ENCODE results near the gene ZNF267. TPM values are rescaled to one million over a fixed set of nuclear protein-coding genes. Genes with fewer than 3 reads are reported as not detected.

ZNF267 gene
- total and polyA plus RNA-seq, 2 of the 8 experiments (the other 6 are each of a cell fraction or from before 2014, with no cell fraction given) = 5.5 to 28.3 TPM

GRCh38 chr16:31916056-31916488 lies 42.5 kb downstream of the ZNF267 start:
- Histone ChIP-seq H4K5ac (ENCODE audit: insufficient read length, low read depth, low read length) (no peak overlapping the region), H3K23me2 (ENCODE audit: low read depth, low read length) (no peaks in the 10 kb centered on the region), H3K9ac (replicated peaks in 1 of 4; ENCODE audit: extremely low read depth in 1 of 4, low read depth in 3 of 4, low read length in 3 of 4) (no peak overlapping the region), H3K9me3 (ENCODE audit: insufficient read depth in 2 of 2, low read depth in 1 of 2, low read length in 1 of 2) (peaks cover 74 to 75% of the 10 kb centered on the region in 2 experiments), H3K79me2 (ENCODE audit: control insufficient read depth in 1 of 2, insufficient read depth in 2 of 2, low read length in 2 of 2) (peaks cover 0 to 22% of the 10 kb centered on the region in 2 experiments; a peak in 2 of 4 replicates), H3K27ac (ENCODE audit: low read depth, low read length) (no peak overlapping the region), H3K4ac (replicated peaks; ENCODE audit: insufficient read length, low read depth, low read length) (no peak overlapping the region), H2BK20ac (ENCODE audit: low read length) (no peak overlapping the region), H4K20me1 (replicated peaks in 1 of 2; ENCODE audit: control insufficient read depth in 1 of 2, insufficient read depth in 2 of 2, low read length in 2 of 2) (no peaks in the 10 kb centered on the region), H3K79me1 (ENCODE audit: low read depth, low read length) (no peaks in the 10 kb centered on the region), H3K4me1 (replicated peaks in 1 of 4; ENCODE audit: control insufficient read depth in 3 of 4, insufficient read depth in 4 of 4, low read length in 3 of 4) (no peaks in the 10 kb centered on the region), H3K18ac (ENCODE audit: extremely low read depth, low read length) (no peak overlapping the region), H2BK120ac (replicated peaks; ENCODE audit: low read depth, low read length) (no peak overlapping the region), H3K36me3 (ENCODE audit: control insufficient read depth in 2 of 4, insufficient read depth in 4 of 4, low read length in 3 of 4) (peaks cover 7 to 46% (median 22%) of the 10 kb centered on the region in 4 experiments; a peak in 6 of 8 replicates), H3K4me2 (ENCODE audit: insufficient read depth in 1 of 2, low read depth in 2 of 2, low read length in 2 of 2) (no peak overlapping the region), H4K91ac (replicated peaks; ENCODE audit: insufficient read length, low read length) (no peak overlapping the region), H3K27me3 (replicated peaks in 1 of 4; ENCODE audit: control insufficient read depth in 3 of 4, extremely low read depth in 1 of 4, insufficient read depth in 3 of 4, low read length in 3 of 4) (no peaks in the 10 kb centered on the region), H2BK12ac (ENCODE audit: low read depth, low read length) (no peak overlapping the region), H4K8ac (ENCODE audit: extremely low read depth, insufficient read depth, low read length) (no peak overlapping the region), H2BK15ac (ENCODE audit: low read length) (no peak overlapping the region), H3K56ac (replicated peaks; ENCODE audit: insufficient read length, low read depth, low read length) (no peak overlapping the region), H3K14ac (ENCODE audit: insufficient read length) (no peak overlapping the region), H2AK5ac (ENCODE audit: low read depth, low read length) (no peak overlapping the region), H2AFZ (ENCODE audit: low read length) (no peak overlapping the region), H3K23ac (ENCODE audit: insufficient read length) (no peak overlapping the region), H3K4me3 (ENCODE audit: extremely low read depth in 1 of 4, insufficient read depth in 2 of 4, low read depth in 3 of 4, low read length in 4 of 4) (peak overlapping the region in 1 of 4 experiments; percentile 19; a peak in 1 of 8 replicates), H2BK5ac (ENCODE audit: low read depth, low read length) (no peak overlapping the region)
- DNase-seq (ENCODE audit: low read depth in 1 of 2, low spot score in 2 of 2) (no peak), FAIRE-seq (no peak)
- 93% methylated on average over 3 of the region's 3 CpGs; no CpG with 5 or more reads in 1 of the 2 experiments for WGBS, 2 experiments (ENCODE audit: extremely low coverage in 1 of 2, insufficient coverage in 1 of 2, insufficient read length in 1 of 2, insufficient replicate concordance in 2 of 2, low coverage in 1 of 2, low lambda C conversion rate in 2 of 2, missing lambda C conversion rate in 1 of 2)
- ChIA-PET POLR2A (ENCODE audit: partially characterized antibody) (no interaction called here), CTCF (ENCODE audit: partially characterized antibody) (no interaction called here)
- TF ChIP-seq CHD2 (IDR thresholded peaks at IDR 0.05; ENCODE audit: low read length) (no peak), ZNF274 (IDR thresholded peaks at IDR 0.05; ENCODE audit: borderline replicate concordance, extremely low read depth, low read length) (peak; percentile 98)
